B cell (primary cell): ENCODE results near the gene ZC2HC1B. TPM values are rescaled to one million over a fixed set of nuclear protein-coding genes. Genes with fewer than 3 reads are reported as not detected.

ENCODE experiments used
- ATAC-seq: fragments of 200-7000 bp; cut with Tn5 transposase; one replicate; pipeline ENCODE4 v1.10.0; 2021; ENCODE audit warnings: low read depth, mild to moderate bottlenecking, moderate number of reproducible peaks, moderate library complexity
- CTCF ChIA-PET: fragments of 350-600 bp; sonication (Branson Sonifier 250); formaldehyde crosslinking; loops from one replicate; lab custom pipeline; 2021; ENCODE audit warnings: antibody characterized with exemption, inconsistent platforms; lab: Charles Lee
- POLR2A ChIA-PET: fragments of 350-600 bp; sonication (Branson Sonifier 250); formaldehyde crosslinking; loops from one replicate; lab custom pipeline; 2021; ENCODE audit warnings: antibody characterized with exemption; lab: Charles Lee
- DNase-seq: peaks from one replicate; pipeline ENCODE4 v3.0.0; 2013
- H2AFZ ChIP-seq: 2 replicates; pipeline ENCODE4 v1.6.1; 2012; ENCODE audit warnings: mild to moderate bottlenecking, low read depth, low read length; ENCODE audit not compliant: insufficient read depth, poor library complexity, severe bottlenecking
- H3K27ac ChIP-seq, 2 donors: 1 replicate in 1 of 2; 2 replicates in 1 of 2; pipeline ENCODE4 v1.5.1; 2012 to 2013; ENCODE audit warnings: low read length in 2 of 2, mild to moderate bottlenecking in 2 of 2, moderate library complexity in 1 of 2
- H3K27me3 ChIP-seq, 4 experiments: fragments of 200-600 bp in 1 of 4; sonication (generic) in 1 of 4; replicated peaks in 1 of 4; 1 replicate in 2 of 4; 2 replicates in 2 of 4; pipeline versions ENCODE4 v1.6.1 to v1.7.0; 2013 to 2016; ENCODE audit warnings: low read length in 3 of 4, mild to moderate bottlenecking in 2 of 4, mixed read lengths in 1 of 4, moderate library complexity in 1 of 4; ENCODE audit not compliant: insufficient read depth in 4 of 4, control insufficient read depth in 3 of 4; ENCODE audit errors: control extremely low read depth in 1 of 4
- H3K36me3 ChIP-seq, 2 experiments: replicated peaks in 1 of 2; 1 replicate in 1 of 2; 2 replicates in 1 of 2; pipeline versions ENCODE4 v1.6.1 to v1.7.1; 2013; ENCODE audit warnings: low read length in 1 of 2; ENCODE audit not compliant: insufficient read depth in 2 of 2, control insufficient read depth in 1 of 2; ENCODE audit errors: control extremely low read depth in 1 of 2, extremely low read depth in 1 of 2
- H3K4me1 ChIP-seq, 2 donors: fragments of 200-600 bp in 1 of 2; sonication (generic) in 1 of 2; 1 replicate in 1 of 2; 2 replicates in 1 of 2; pipeline versions ENCODE4 v1.5.1 to v1.6.1; 2013 to 2017; ENCODE audit warnings: low read length in 2 of 2; ENCODE audit not compliant: control insufficient read depth in 2 of 2, insufficient read depth in 2 of 2
- H3K4me2 ChIP-seq: replicated peaks from 2 replicates; pipeline ENCODE3; 2012; ENCODE audit warnings: mild to moderate bottlenecking, low read depth, low read length; ENCODE audit not compliant: poor library complexity, severe bottlenecking
- H3K4me3 ChIP-seq, 5 experiments: fragments of 200-600 bp in 1 of 5; sonication (generic) in 1 of 5; 1 replicate in 3 of 5; 2 replicates in 2 of 5; pipeline versions ENCODE4 v1.5.1 to v1.7.0; 2011 to 2016; ENCODE audit warnings: low read length in 4 of 5, mild to moderate bottlenecking in 4 of 5, low read depth in 2 of 5, control low read depth in 1 of 5, moderate library complexity in 1 of 5; ENCODE audit not compliant: insufficient read depth in 1 of 5; ENCODE audit errors: control extremely low read depth in 1 of 5, extremely low read depth in 1 of 5
- H3K79me2 ChIP-seq: fragments of 200-600 bp; sonication (generic); one replicate; pipeline ENCODE4 v1.6.0; 2016; ENCODE audit warnings: low read length; ENCODE audit not compliant: control insufficient read depth, insufficient read depth
- H3K9ac ChIP-seq: fragments of 200-600 bp; sonication (generic); 2 replicates; pipeline ENCODE4 v1.6.1; 2017; ENCODE audit warnings: mild to moderate bottlenecking, low read length, moderate library complexity
- H3K9me3 ChIP-seq, 3 donors: one replicate each; pipeline versions ENCODE4 v1.6.1 to v1.7.1; 2013; ENCODE audit warnings: low read length in 2 of 3; ENCODE audit not compliant: control insufficient read depth in 2 of 3, insufficient read depth in 1 of 3; ENCODE audit errors: control extremely low read depth in 1 of 3
- H4K20me1 ChIP-seq: 2 replicates; pipeline ENCODE4 v1.6.0; 2012; ENCODE audit warnings: mild to moderate bottlenecking, low read length; ENCODE audit not compliant: insufficient read depth, control insufficient read depth, poor library complexity, severe bottlenecking
- H3K27ac Mint-ChIP-seq: one replicate; pipeline ENCODE4 v1.8.0; 2021; ENCODE audit warnings: mixed read lengths
- H3K27me3 Mint-ChIP-seq: one replicate; pipeline ENCODE4 v1.8.0; 2021; ENCODE audit warnings: mixed read lengths
- H3K4me1 Mint-ChIP-seq: one replicate; pipeline ENCODE4 v1.8.0; 2021; ENCODE audit warnings: mixed read lengths
- H3K4me3 Mint-ChIP-seq: one replicate; pipeline ENCODE4 v1.8.0; 2021; ENCODE audit warnings: mixed read lengths
- H3K9me3 Mint-ChIP-seq: one replicate; pipeline ENCODE4 v1.8.0; 2022; ENCODE audit warnings: mixed read lengths; ENCODE audit not compliant: insufficient read depth
- EZH2 ChIP-seq: IDR thresholded peaks from 2 replicates; pipeline ENCODE4 v1.6.1; 2012; ENCODE audit warnings: borderline replicate concordance, low read depth, mild to moderate bottlenecking, moderate library complexity, low read length; ENCODE audit not compliant: insufficient read depth, poor library complexity, severe bottlenecking
- WGBS: methylation state at CpG from one replicate; pipeline ENCODE4 v1.1.5; 2013; ENCODE audit warnings: missing lambda C conversion rate; ENCODE audit not compliant: insufficient coverage; 5-methylcytosine and 5-hydroxymethylcytosine counted together
- intact Hi-C: fragments of 100-400 bp; cut with micrococcal nuclease; formaldehyde crosslinking; loops from one replicate; pipeline ENCODE4 v1.10.0; 2022
- polyA plus RNA-seq: library from polyadenylated mRNA; depleted of rRNA; stranded (reverse); fragments of >200 nt; gene quantifications from 2 replicates; pipeline ENCODE4 v1.2.3, GENCODE V29; 2012
- total RNA-seq, 2 donors: library from RNA; stranded (reverse); fragments of 120-200 nt in 1 of 2; gene quantifications; 1 replicate in 1 of 2; 2 replicates in 1 of 2; pipeline versions ENCODE4 v1.2.3 to v1.2.4, GENCODE V29; 2013 to 2022
- TF ChIP-seq, protein P1 (sequence below): fragments of 200-600 bp; IDR thresholded peaks from one replicate; pipeline ENCODE4 v1.8.0; 2022; ENCODE audit warnings: antibody characterized with exemption, mild to moderate bottlenecking

The ZC2HC1B gene
- total and polyA plus RNA-seq, 2 donors (not counting 1 experiment from before 2014, with no cell fraction given), result 0.51 to 0.84 TPM

DNA sequence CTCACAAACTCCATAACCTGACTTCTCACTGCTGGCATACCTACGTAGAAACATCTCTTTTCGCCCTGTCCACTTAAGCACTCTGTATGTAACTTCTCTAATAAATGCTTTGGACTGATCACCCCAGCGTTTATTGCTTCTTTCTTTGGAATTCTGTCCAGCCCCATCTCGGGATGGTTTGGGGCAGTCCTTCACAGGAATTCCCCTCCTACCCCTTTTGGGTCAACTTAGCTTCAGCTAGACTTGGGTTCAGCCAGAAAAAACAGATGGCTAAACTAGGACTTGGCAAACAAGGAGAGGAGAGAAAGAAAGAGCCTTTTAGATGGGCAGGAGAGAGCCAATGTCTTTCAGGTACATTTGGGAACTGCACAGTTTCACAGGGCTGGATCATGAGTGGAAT lies 25.1 kb upstream of the ZC2HC1B start:
- Mint-ChIP-seq H3K9me3 (no peaks in the 10 kb centered on the region), H3K4me3 (no peak overlapping the region), H3K27ac (no peak overlapping the region), H3K27me3 (peaks cover 14% of the 10 kb centered on the region), H3K4me1 (peaks cover 13% of the 10 kb centered on the region)
- Histone ChIP-seq H3K4me1 (peaks cover 9 to 14% of the 10 kb centered on the region in 2 donors), H3K27ac (no peak overlapping the region), H3K9me3 (no peaks in the 10 kb centered on the region), H3K9ac (no peak overlapping the region), H2AFZ (no peak overlapping the region), H3K36me3 (no peaks in the 10 kb centered on the region), H3K4me2 (no peak overlapping the region), H3K4me3 (no peak overlapping the region), H3K27me3 (peaks cover 0 to 6% (median 0%) of the 10 kb centered on the region in 4 experiments), H4K20me1 (no peaks in the 10 kb centered on the region), H3K79me2 (peaks cover 13% of the 10 kb centered on the region)
- WGBS, result 88% methylated on average over 4 of the region's 4 CpGs
- intact Hi-C loops, result no loop called here
- no peak for DNase-seq
- no peak for ATAC-seq
- no peak for TF ChIP-seq EZH2
- CTCF ChIA-PET, result no interaction called here
- POLR2A ChIA-PET, result no interaction called here

DNA sequence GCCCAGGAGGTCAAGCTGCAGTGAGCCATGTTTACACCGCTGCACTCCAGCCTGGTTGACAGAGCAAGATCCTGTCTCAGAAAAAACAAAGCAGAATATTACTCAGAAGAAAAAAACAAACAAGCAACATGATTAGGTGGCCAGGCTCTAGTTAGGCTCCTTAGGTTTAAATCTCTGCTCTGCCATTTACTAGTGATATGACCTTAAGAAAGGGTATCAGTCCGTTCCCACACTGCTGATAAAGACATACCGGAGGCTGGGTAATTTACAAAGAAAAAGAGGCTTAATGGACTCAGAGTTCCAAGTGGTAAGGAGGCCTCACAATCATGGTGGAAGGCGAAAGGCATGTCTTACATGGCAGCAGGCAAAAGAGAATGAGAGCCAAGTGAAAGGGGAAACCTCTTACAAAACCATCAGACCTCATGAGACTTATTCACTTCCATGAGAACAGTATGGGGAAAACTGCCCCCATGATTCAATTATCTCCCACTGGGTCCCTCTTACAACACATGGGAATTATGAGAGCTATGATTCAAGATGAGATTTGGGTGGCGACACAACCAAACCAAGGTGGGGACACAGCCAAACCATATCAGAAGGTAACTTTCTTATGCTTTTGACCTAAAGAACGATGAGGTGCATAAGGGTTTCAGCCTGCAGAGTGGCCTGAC lies 23.5 kb upstream of the ZC2HC1B start:
- peaks cover 0 to 11% of the 10 kb centered on the region in 2 experiments for H3K36me3 ChIP-seq
- H3K9ac ChIP-seq, result no peak overlapping the region
- ChIA-PET CTCF (no interaction called here), POLR2A (no interaction called here)
- peaks cover 14% of the 10 kb centered on the region for H3K27me3 Mint-ChIP-seq
- H2AFZ ChIP-seq, result no peak overlapping the region
- peak overlapping the region; percentile 44 for H3K4me3 Mint-ChIP-seq
- no peak overlapping the region for H3K4me2 ChIP-seq
- intact Hi-C loops, result loop anchor here (5.0 kb wide), 3 partner anchors 102 to 377 kb away; no protein-coding TSS in a partner anchor
- ATAC-seq (no peak), DNase-seq (no peak)
- peaks cover 0 to 6% (median 0%) of the 10 kb centered on the region in 4 experiments for H3K27me3 ChIP-seq
- no peaks in the 10 kb centered on the region for H3K9me3 Mint-ChIP-seq
- TF ChIP-seq EZH2, result no peak
- TF ChIP-seq, protein P1, sequence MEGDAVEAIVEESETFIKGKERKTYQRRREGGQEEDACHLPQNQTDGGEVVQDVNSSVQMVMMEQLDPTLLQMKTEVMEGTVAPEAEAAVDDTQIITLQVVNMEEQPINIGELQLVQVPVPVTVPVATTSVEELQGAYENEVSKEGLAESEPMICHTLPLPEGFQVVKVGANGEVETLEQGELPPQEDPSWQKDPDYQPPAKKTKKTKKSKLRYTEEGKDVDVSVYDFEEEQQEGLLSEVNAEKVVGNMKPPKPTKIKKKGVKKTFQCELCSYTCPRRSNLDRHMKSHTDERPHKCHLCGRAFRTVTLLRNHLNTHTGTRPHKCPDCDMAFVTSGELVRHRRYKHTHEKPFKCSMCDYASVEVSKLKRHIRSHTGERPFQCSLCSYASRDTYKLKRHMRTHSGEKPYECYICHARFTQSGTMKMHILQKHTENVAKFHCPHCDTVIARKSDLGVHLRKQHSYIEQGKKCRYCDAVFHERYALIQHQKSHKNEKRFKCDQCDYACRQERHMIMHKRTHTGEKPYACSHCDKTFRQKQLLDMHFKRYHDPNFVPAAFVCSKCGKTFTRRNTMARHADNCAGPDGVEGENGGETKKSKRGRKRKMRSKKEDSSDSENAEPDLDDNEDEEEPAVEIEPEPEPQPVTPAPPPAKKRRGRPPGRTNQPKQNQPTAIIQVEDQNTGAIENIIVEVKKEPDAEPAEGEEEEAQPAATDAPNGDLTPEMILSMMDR, result no peak
- no peak overlapping the region for H3K27ac Mint-ChIP-seq
- no peaks in the 10 kb centered on the region for H4K20me1 ChIP-seq
- peaks cover 11 to 17% of the 10 kb centered on the region in 2 donors for H3K4me1 ChIP-seq
- no peaks in the 10 kb centered on the region for H3K9me3 ChIP-seq
- no peak overlapping the region for H3K27ac ChIP-seq
- peaks cover 16% of the 10 kb centered on the region for H3K4me1 Mint-ChIP-seq
- H3K79me2 ChIP-seq, result peaks cover 28% of the 10 kb centered on the region
- no peak overlapping the region for H3K4me3 ChIP-seq
- 93% methylated on average over 4 of the region's 6 CpGs for WGBS
